IPS-20b (cell line): ENCODE data around the gene SPATA21.

Source experiments
- H3K27ac ChIP-seq: one replicate; pipeline ENCODE4 v1.5.1; 2013; ENCODE audit warnings: low read length
- H3K27me3 ChIP-seq: 2 replicates; pipeline ENCODE4 v1.6.1; 2013; ENCODE audit warnings: mild to moderate bottlenecking, low read length, inconsistent platforms; ENCODE audit not compliant: insufficient read depth
- H3K36me3 ChIP-seq: 2 replicates; pipeline ENCODE4 v1.6.1; 2013; ENCODE audit warnings: low read depth, mild to moderate bottlenecking, inconsistent platforms, low read length, moderate library complexity; ENCODE audit not compliant: insufficient read depth
- H3K4me1 ChIP-seq: 2 replicates; pipeline ENCODE4 v1.6.1; 2013; ENCODE audit warnings: mild to moderate bottlenecking, control low read depth, inconsistent platforms, low read length, moderate library complexity; ENCODE audit not compliant: insufficient read depth
- H3K4me3 ChIP-seq: 2 replicates; pipeline ENCODE4 v1.5.1; 2013; ENCODE audit warnings: mild to moderate bottlenecking, low read length, inconsistent platforms
- H3K9ac ChIP-seq: 2 replicates; pipeline ENCODE4 v1.6.1; 2013; ENCODE audit warnings: low read depth, mild to moderate bottlenecking, inconsistent platforms, low read length, moderate library complexity
- H3K9me3 ChIP-seq: 2 replicates; pipeline ENCODE4 v1.6.1; 2013; ENCODE audit warnings: mild to moderate bottlenecking, low read depth, low read length, inconsistent platforms; ENCODE audit not compliant: insufficient read depth

The SPATA21 gene

GRCh38 chr1:16434501-16434900 is 2.7 kb downstream of the SPATA21 start:
- no peak overlapping the region for H3K4me3 ChIP-seq
- H3K27ac ChIP-seq, result no peak overlapping the region
- H3K4me1 ChIP-seq, result no peaks in the 10 kb centered on the region
- no peaks in the 10 kb centered on the region for H3K9me3 ChIP-seq
- no peak overlapping the region for H3K9ac ChIP-seq
- H3K27me3 ChIP-seq, result no peaks in the 10 kb centered on the region
- H3K36me3 ChIP-seq, result no peaks in the 10 kb centered on the region

GRCh38 chr1:16434007-16434406 is 3.2 kb downstream of the SPATA21 start:
- H3K9me3 ChIP-seq, result no peaks in the 10 kb centered on the region
- H3K27me3 ChIP-seq, result no peaks in the 10 kb centered on the region
- no peak overlapping the region for H3K9ac ChIP-seq
- H3K4me1 ChIP-seq, result no peaks in the 10 kb centered on the region
- no peaks in the 10 kb centered on the region for H3K36me3 ChIP-seq
- no peak overlapping the region for H3K27ac ChIP-seq
- no peak overlapping the region for H3K4me3 ChIP-seq

GRCh38 chr1:16433030-16433429 is 4.2 kb downstream of the SPATA21 start:
- Histone ChIP-seq H3K36me3 (no peaks in the 10 kb centered on the region), H3K27me3 (no peaks in the 10 kb centered on the region), H3K9me3 (no peaks in the 10 kb centered on the region), H3K4me3 (no peak overlapping the region), H3K4me1 (no peaks in the 10 kb centered on the region), H3K27ac (no peak overlapping the region), H3K9ac (no peak overlapping the region)

GRCh38 chr1:16430606-16431005 is 6.6 kb downstream of the SPATA21 start:
- Histone ChIP-seq H3K27ac (no peak overlapping the region), H3K4me3 (no peak overlapping the region), H3K27me3 (no peaks in the 10 kb centered on the region), H3K36me3 (no peaks in the 10 kb centered on the region), H3K9me3 (no peaks in the 10 kb centered on the region), H3K9ac (no peak overlapping the region), H3K4me1 (no peaks in the 10 kb centered on the region)

- Histone ChIP-seq H3K27me3 (no peaks in the 10 kb centered on the region), H3K27ac (no peak overlapping the region), H3K4me3 (no peak overlapping the region), H3K36me3 (no peaks in the 10 kb centered on the region), H3K4me1 (no peaks in the 10 kb centered on the region), H3K9me3 (no peaks in the 10 kb centered on the region), H3K9ac (no peak overlapping the region)
Measured at GRCh38 chr1:16425125-16426025, 11.8 kb downstream of the SPATA21 start.

GRCh38 chr1:16422041-16422440 is 15.2 kb downstream of the SPATA21 start:
- Histone ChIP-seq H3K27ac (no peak overlapping the region), H3K9ac (no peak overlapping the region), H3K36me3 (no peaks in the 10 kb centered on the region)

GRCh38 chr1:16421201-16421600 is 16.0 kb downstream of the SPATA21 start:
- Histone ChIP-seq H3K9ac (no peak overlapping the region), H3K4me3 (no peak overlapping the region), H3K9me3 (no peaks in the 10 kb centered on the region), H3K27ac (no peak overlapping the region), H3K4me1 (no peaks in the 10 kb centered on the region), H3K27me3 (no peaks in the 10 kb centered on the region), H3K36me3 (no peaks in the 10 kb centered on the region)

More at GRCh38 chr1:16422041-16422440, 15.2 kb downstream of the SPATA21 start:
- Histone ChIP-seq H3K4me1 (no peaks in the 10 kb centered on the region), H3K27me3 (no peaks in the 10 kb centered on the region), H3K4me3 (no peak overlapping the region), H3K9me3 (no peaks in the 10 kb centered on the region)

GRCh38 chr1:16420424-16421118 is 16.7 kb downstream of the SPATA21 start:
- no peaks in the 10 kb centered on the region for H3K27me3 ChIP-seq
- H3K27ac ChIP-seq, result no peak overlapping the region
- no peaks in the 10 kb centered on the region for H3K4me1 ChIP-seq
- H3K9ac ChIP-seq, result 0 out of 2 replicates have a peak overlapping the region, but pooled peaks have one; percentile 11
- H3K36me3 ChIP-seq, result no peaks in the 10 kb centered on the region
- no peaks in the 10 kb centered on the region for H3K9me3 ChIP-seq
- H3K4me3 ChIP-seq, result no peak overlapping the region

GRCh38 chr1:16418823-16419425 is 18.3 kb downstream of the SPATA21 start:
- H3K27ac ChIP-seq, result no peak overlapping the region
- H3K4me1 ChIP-seq, result no peaks in the 10 kb centered on the region

GRCh38 chr1:16413191-16413590 is 24.0 kb downstream of the SPATA21 start:
- Histone ChIP-seq H3K27ac (no peak overlapping the region), H3K4me3 (no peak overlapping the region), H3K9me3 (no peaks in the 10 kb centered on the region), H3K9ac (no peak overlapping the region), H3K4me1 (no peaks in the 10 kb centered on the region), H3K36me3 (no peaks in the 10 kb centered on the region), H3K27me3 (no peaks in the 10 kb centered on the region)

More at GRCh38 chr1:16418823-16419425, 18.3 kb downstream of the SPATA21 start:
- Histone ChIP-seq H3K9me3 (no peaks in the 10 kb centered on the region), H3K36me3 (no peaks in the 10 kb centered on the region), H3K4me3 (no peak overlapping the region), H3K9ac (no peak overlapping the region), H3K27me3 (no peaks in the 10 kb centered on the region)

- Histone ChIP-seq H3K27me3 (no peaks in the 10 kb centered on the region), H3K9ac (no peak overlapping the region), H3K27ac (no peak overlapping the region), H3K36me3 (no peaks in the 10 kb centered on the region), H3K9me3 (no peaks in the 10 kb centered on the region), H3K4me3 (no peak overlapping the region), H3K4me1 (no peaks in the 10 kb centered on the region)
Measured at GRCh38 chr1:16410803-16411202, 26.4 kb downstream of the SPATA21 start.
